Measurements from ENCODE around the gene PAWR.

- TF ChIP-seq, protein P1, sequence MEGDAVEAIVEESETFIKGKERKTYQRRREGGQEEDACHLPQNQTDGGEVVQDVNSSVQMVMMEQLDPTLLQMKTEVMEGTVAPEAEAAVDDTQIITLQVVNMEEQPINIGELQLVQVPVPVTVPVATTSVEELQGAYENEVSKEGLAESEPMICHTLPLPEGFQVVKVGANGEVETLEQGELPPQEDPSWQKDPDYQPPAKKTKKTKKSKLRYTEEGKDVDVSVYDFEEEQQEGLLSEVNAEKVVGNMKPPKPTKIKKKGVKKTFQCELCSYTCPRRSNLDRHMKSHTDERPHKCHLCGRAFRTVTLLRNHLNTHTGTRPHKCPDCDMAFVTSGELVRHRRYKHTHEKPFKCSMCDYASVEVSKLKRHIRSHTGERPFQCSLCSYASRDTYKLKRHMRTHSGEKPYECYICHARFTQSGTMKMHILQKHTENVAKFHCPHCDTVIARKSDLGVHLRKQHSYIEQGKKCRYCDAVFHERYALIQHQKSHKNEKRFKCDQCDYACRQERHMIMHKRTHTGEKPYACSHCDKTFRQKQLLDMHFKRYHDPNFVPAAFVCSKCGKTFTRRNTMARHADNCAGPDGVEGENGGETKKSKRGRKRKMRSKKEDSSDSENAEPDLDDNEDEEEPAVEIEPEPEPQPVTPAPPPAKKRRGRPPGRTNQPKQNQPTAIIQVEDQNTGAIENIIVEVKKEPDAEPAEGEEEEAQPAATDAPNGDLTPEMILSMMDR (IDR thresholded peaks at IDR 0.05; ENCODE audit: low read length): no peak
- TF ChIP-seq EZH2 (optimal IDR thresholded peaks at IDR 0.05; ENCODE audit: low read depth, low read length): no peak
Observed at GRCh38 chr12:79652521-79652920, 38.2 kb downstream of the PAWR start.

Measured in MM.1S (cell line).